ENCODE data around the gene TRAK2.
"Not testable (repeated sequence)": the region's sequence is repeated elsewhere in the genome, so short reads cannot be mapped to it uniquely, and the experiment has no call there.

TRAK2 gene

GRCh38 chr2:201451292-201452057 lies at the start of gene TRAK2, which contains the start of gene STRADB:
TRAK2 (minus strand) TSS chr2:201451458; CDS start chr2:201420507, 30,951 bp downstream.
STRADB (plus strand) TSS chr2:201451740; CDS start chr2:201454841, 3,101 bp downstream.
- in situ Hi-C loops (cut with MboI; ENCODE audit: low sequenced_read_pairs), result no loop called here

GRCh38 chr2:201500534-201500933 lies 49.3 kb upstream of the TRAK2 start:
- in situ Hi-C loops (cut with MboI; ENCODE audit: low sequenced_read_pairs), result no loop called here

- in situ Hi-C loops (cut with MboI; ENCODE audit: low sequenced_read_pairs), result no loop called here
These were observed 45.5 kb upstream of the TRAK2 start for GRCh38 chr2:201496785-201497184.

- in situ Hi-C loops (cut with MboI; ENCODE audit: low sequenced_read_pairs), result no loop called here
These were observed 39.0 kb upstream of the TRAK2 start for GRCh38 chr2:201490291-201490690.

- in situ Hi-C loops (cut with MboI; ENCODE audit: low sequenced_read_pairs), result no loop called here
These were observed 33.5 kb upstream of the TRAK2 start for GRCh38 chr2:201484805-201485204.

- in situ Hi-C loops (cut with MboI; ENCODE audit: low sequenced_read_pairs), result not testable (repeated sequence)
These were observed 32.5 kb upstream of the TRAK2 start for GRCh38 chr2:201483758-201484157.

GRCh38 chr2:201483342-201483741 lies 32.1 kb upstream of the TRAK2 start:
- in situ Hi-C loops (cut with MboI; ENCODE audit: low sequenced_read_pairs), result no loop called here

GRCh38 chr2:201482543-201482942 lies 31.3 kb upstream of the TRAK2 start:
- in situ Hi-C loops (cut with MboI; ENCODE audit: low sequenced_read_pairs), result no loop called here

GRCh38 chr2:201472411-201472810 lies 21.2 kb upstream of the TRAK2 start:
- in situ Hi-C loops (cut with MboI; ENCODE audit: low sequenced_read_pairs), result no loop called here

- in situ Hi-C loops (cut with MboI; ENCODE audit: low sequenced_read_pairs), result no loop called here
These were observed 20.6 kb upstream of the TRAK2 start for GRCh38 chr2:201471732-201472393.

- in situ Hi-C loops (cut with MboI; ENCODE audit: low sequenced_read_pairs), result no loop called here
These were observed 19.8 kb upstream of the TRAK2 start for GRCh38 chr2:201470821-201471731.

- in situ Hi-C loops (cut with MboI; ENCODE audit: low sequenced_read_pairs), result no loop called here
These were observed 16.4 kb upstream of the TRAK2 start for GRCh38 chr2:201467666-201468065.

GRCh38 chr2:201466050-201466675 lies 14.9 kb upstream of the TRAK2 start:
- in situ Hi-C loops (cut with MboI; ENCODE audit: low sequenced_read_pairs), result no loop called here

- in situ Hi-C loops (cut with MboI; ENCODE audit: low sequenced_read_pairs), result no loop called here
These were observed 14.3 kb upstream of the TRAK2 start for GRCh38 chr2:201465524-201465971.

GRCh38 chr2:201464547-201464946 lies 13.3 kb upstream of the TRAK2 start:
- in situ Hi-C loops (cut with MboI; ENCODE audit: low sequenced_read_pairs), result no loop called here

- in situ Hi-C loops (cut with MboI; ENCODE audit: low sequenced_read_pairs), result no loop called here
These were observed 9.3 kb upstream of the TRAK2 start for GRCh38 chr2:201460532-201460931.

GRCh38 chr2:201458381-201458780 lies 7.1 kb upstream of the TRAK2 start:
- in situ Hi-C loops (cut with MboI; ENCODE audit: low sequenced_read_pairs), result no loop called here

- in situ Hi-C loops (cut with MboI; ENCODE audit: low sequenced_read_pairs), result no loop called here
These were observed 1.8 kb upstream of the TRAK2 start for GRCh38 chr2:201452922-201453643.

GRCh38 chr2:201452058-201452921 lies 1.0 kb upstream of the TRAK2 start:
- in situ Hi-C loops (cut with MboI; ENCODE audit: low sequenced_read_pairs), result no loop called here
